ENCODE results near the gene MYOT.
"Not testable (repeated sequence)": the region's sequence is repeated elsewhere in the genome, so short reads cannot be mapped to it uniquely, and the experiment has no call there.

MYOT gene, protein sequence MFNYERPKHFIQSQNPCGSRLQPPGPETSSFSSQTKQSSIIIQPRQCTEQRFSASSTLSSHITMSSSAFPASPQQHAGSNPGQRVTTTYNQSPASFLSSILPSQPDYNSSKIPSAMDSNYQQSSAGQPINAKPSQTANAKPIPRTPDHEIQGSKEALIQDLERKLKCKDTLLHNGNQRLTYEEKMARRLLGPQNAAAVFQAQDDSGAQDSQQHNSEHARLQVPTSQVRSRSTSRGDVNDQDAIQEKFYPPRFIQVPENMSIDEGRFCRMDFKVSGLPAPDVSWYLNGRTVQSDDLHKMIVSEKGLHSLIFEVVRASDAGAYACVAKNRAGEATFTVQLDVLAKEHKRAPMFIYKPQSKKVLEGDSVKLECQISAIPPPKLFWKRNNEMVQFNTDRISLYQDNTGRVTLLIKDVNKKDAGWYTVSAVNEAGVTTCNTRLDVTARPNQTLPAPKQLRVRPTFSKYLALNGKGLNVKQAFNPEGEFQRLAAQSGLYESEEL

DNA sequence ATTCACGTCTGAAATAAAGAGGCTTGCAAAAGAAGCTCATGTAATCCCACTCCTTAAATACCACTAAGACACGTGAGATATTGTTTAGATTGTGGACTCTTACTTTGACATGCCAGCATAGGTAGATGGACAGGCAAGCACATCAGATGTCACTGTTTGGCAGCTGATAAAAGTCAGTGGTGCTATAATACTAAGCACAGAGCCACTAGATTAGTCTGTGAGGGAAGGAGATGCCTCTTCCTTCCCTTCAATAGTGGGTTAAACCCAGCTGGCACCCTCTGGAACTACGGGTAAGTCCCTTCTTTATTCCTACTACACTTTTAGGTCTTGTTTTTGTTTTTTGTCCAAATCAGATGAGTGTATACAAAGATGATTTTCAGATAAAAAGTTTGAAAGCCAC, at the start of gene MYOT:
MYOT (plus strand) TSS at position 197 of the 400 bp plus-strand sequence. CDS start 2,792 bp downstream, outside the sequence.
- no peak for DNase-seq

DNA sequence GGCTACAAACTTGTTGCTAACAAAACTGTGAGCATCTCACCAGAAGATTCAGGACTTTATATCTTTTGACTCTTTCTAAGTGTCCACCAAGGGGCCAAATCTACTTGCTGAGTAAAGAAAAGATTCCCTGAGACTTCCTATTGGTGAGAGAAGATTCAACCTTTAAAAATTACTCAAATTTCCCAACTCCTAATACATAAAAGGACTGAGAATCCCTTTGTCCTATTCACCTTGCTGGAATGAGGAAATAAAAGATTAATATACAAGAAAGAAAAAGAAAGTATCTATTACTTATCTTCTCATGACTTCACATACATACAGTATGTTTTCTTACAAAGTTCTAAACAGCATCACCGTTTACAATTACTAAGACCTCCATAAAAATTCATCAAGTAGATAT, 47.9 kb upstream of the MYOT start:
- DNase-seq, result no peak

DNA sequence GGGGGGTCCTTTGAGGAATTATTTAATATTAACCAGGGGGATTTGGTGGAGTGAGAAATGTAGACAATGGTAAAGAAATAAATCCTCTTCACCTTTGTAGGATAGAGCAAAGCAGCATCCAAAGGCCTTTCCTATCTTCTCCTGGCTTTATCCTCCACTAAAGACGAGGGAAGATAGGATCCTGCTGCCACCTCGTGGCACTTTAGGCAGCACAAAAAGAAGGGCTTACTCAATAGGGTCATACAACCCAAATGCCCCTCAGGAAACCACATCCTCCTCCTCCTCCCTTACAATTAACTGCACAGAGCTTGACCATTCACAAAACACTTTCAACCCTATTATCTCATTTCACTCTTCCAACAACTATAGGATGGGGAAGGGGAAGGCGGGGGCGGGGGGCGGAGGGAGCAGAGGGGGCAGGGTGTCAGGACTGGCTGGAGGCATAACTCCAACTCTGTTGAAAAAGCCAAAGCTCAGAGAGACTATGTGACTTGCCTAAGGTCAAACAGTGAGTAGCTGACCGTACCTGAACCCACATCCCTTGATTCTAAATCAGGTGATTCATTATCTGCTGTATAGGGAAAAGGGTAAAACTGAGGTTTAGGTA, 45.4 kb upstream of the MYOT start:
- no peak for DNase-seq

DNA sequence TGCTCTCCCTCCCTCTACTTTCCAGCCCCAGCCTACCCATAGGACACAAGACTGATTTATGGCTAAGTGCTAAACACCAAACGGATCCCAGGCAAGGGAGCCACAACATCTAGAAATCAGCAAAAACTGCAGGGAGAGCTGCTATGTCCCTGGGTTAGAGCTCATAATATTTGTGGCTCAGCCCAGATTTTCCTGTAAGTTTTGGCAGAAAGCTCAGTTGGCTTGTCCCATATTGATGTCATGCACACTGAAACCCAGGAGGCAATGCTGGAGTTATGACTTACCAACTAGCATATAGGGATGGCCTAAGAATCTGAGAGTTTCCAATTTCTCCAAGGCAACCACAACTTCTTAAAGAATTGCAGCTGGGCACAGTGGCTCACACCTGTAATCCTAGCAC, 44.7 kb upstream of the MYOT start:
- DNase-seq, result no peak

DNA sequence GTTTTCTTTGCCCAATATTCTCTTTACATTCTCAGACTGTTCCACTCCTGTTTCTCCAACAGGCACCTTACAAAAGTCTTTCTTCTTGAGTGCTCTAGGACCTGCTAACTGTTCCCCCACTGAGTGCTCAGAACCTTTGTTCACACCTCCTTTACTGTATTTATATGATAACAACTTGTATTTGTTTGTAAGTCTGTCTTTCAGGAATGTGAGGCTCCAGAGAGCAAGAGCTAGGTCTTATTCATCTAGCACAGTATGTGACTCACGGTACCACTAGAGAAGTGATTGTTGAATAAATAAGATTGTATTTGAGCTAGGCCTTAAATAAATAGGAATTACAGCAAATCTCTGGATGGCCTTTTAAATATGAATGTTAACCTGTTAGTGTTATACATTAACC, 42.5 kb upstream of the MYOT start:
- DNase-seq, result no peak

DNA sequence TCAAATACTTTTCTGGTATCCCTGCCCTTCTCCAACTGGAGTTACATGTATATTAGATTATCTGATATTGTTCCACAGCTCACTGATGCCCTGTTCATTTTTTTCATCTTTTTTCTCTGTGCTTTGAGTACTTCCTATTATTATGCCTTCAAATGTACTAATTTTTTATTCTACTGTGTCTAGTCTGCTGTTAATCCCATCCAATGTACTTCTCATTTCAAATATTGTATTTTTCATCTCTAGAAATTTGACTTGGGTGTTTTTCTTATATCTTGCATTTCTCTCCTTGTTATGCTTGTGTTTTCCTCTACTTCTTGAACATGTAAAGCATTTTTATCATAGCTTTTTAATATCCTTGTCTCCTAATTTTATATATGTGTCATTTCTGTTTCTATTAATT, 41.6 kb upstream of the MYOT start:
- DNase-seq, result no peak

DNA sequence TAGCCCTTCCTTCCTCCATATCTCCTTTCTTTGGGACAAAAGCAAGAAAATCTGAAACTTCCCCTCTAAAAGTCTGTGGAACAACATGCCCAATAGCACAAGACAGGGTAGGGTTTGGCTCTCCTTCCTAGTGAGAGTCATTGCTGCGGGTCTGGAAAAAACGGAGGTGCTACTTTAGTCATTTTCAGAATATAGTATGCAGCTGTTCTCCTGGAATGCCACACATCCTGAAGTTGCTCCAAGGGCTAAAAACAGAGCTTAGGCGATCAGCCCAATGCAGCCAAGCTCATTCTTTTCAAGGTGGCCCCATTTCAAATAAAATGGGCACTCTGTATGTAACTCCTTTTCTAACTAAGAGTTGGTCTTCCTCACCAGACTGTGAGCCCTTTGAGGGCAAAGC, 39.5 kb upstream of the MYOT start:
- DNase-seq, result no peak

DNA sequence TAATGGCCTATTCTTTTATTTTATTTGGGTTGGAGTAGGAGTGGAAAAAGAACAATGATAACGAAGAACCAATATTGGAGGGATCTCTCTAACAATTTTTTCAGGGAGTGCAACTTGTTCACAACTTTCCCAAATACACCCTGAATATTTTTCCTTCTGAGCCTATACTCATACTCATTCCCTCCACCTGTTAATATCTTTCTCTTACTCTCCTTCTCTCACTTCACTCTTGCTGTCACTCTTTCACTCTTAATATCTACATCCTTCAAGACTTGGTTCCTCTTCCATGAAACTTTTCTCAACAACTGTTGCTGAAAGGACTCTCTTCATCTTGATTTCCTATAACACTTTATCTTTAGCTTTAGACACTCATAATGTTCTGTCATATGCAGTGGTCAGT, 39.0 kb upstream of the MYOT start:
- DNase-seq, result no peak

DNA sequence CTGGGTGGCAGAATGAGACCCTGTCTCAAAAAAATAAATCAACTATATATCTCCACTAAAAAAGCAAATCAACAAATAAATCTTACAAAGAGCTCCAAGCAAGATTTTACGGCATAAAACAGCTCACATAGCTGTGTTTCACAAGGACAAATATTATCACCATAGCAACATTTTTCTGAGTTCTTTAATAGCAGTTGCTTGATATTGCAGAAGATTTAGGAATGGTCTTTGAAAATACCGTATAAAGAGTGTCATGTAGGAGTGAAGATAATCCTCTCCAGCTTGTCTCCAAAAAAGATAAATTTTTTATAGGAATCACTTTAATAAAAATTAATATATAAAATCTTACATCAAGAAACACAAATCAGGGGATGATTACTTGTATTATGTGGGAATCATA, 36.6 kb upstream of the MYOT start:
- no peak for DNase-seq

DNA sequence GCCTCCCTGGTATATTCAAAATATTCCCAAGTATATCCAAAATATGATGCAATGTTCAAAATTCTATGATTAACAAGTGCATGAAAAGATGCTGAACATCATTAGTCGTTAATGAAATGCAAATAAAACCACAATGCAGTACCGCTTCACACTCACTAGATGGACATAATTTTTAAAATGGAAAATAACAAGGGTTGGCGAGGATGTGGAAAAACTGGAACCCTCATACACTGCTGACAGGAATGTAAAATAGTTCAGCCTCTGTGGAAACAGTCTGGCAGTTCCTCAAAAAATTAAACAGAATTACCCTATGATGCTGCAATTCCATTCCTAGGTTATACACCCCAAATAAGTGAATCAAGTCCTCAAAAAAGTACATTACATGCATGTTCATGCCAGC, 36.1 kb upstream of the MYOT start:
- no peak for DNase-seq

DNA sequence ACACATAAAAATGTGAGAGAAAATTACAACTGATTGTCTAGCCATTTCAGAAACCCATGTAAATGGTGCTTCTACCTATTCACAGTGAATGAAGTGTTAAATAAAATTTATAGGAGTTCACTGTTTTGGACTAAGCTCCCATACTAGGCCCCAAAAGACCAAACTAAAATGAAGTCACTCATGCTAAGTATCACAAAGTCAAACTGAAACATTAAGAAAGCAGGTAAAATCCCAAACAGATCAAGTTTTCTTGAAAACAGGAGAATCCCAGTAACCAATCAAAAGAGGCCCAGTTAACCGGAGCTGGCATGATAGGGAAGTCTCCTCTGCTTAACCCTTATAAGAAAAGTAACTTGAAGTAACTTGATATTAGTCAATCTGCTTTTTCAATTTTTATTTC, 35.2 kb upstream of the MYOT start:
- no peak for DNase-seq

DNA sequence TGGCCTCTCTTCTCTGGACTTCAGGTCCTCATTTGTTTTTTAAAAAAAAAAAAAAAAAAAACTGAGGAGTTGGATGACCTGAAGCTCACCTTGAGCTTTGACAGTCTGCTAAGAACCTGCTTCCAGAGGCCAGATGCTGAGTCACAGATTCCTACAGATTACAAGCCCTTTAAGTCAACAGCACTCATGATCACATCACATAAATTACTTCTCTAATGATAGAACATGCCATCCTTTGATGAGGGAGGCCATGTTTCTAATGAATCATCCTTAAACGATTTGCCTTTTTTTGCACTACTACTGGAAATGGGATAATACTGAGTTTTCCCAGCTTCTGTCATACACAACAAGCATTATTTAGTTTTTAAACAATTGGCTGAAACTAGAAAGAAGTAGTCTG, 34.2 kb upstream of the MYOT start:
- DNase-seq, result no peak

DNA sequence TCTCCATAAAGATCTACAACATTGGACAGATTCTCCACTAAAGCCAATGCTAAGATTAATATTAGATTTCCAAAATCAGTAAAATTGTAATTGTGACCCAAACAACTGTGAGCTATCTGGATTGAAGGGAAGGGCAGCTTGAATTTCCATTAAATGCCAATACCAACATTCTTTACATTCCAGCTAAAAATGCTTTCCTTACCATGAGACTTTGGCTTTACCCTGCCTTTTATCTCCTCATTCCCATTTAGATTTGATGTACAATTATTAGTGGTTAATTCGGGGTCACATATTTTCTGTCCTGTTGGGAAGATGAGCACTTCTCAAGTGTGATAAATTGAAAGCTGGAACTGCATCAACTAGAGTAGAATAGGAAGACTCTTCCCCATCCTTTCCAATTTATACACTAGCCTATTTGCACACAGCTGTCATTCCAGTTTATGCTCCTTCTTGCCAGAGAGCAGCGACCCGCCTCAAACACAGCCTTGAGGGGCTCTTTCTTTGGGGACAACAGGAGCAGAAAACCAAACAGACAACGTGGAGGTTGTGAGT, 33.1 kb upstream of the MYOT start:
- DNase-seq, result no peak

DNA sequence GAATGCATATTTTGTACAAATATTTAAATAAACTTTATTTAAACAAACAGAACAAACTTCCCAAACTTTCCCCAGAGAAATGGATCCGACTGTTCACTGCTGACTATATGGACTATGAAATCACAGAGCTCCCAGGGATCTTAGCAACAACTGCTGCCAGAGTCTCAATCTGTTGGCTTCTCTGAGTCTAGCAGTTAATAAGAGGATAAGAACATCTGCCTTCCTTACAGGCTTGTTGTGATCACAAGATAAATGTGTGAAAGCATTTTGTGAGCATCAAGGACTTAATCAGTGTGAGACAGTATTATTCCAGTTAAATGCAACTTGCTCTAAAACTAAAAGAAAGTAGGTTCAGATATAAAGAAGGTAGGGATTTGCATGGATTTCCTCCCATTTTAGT, 31.4 kb upstream of the MYOT start:
- DNase-seq, result no peak

DNA sequence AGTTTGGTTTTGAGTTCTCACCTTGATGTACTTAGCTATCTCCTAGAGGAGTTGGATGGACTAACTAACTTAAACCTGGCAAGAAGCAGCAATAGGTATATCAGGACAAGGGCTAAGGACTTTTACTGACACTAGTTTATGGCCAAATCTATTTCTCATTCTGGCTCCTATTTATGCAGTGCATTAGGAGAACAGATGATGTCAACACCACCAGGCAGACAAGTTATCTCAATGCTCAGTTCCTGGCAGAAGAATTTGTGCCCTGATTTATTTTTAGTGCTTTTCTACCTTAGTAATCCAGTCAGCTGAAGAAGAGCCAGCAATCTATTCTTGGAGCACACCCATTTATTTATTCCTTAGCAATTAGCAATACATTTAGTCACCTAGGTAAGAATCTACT, 30.7 kb upstream of the MYOT start:
- DNase-seq, result no peak

DNA sequence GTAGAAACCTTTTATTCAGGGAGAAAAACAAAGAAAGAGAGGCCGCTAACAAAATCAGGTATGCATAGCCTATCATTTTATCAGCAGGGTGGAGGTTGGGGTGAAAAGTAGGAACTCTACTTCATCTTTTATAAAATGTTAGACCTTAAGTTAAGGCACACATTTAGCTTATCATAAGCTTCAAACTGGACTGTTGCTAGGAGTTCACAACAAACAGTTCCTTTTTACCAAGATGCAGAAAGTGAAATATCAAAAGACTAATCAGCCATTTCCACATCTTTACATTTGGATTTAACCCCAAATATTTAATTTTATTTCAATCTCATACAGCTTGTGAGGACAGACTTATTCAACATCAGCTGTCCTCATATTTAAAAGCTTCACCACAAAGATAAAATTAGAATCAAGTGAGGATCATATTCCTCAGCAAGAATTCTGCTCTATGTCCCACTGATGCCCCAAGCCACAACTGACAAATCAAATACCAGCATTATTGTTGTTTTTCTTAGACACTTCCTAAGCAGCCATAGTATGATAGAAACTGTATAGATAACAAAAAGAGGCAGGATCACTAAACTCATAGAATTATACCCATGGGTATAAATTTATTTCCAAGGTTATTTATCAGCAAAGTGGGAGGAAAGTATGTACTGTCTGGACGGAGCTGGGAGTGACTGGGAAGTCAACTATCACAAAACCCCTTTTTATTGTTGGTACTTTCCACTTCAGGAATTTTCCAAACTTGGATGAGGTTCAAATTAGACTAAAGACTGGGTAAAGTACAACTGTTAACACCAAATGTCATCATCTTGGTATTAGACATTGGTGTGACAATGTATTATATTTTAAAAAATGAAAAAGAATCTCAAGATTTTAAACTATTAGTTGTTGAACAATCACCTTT, 29.9 kb upstream of the MYOT start:
- no peak for DNase-seq

DNA sequence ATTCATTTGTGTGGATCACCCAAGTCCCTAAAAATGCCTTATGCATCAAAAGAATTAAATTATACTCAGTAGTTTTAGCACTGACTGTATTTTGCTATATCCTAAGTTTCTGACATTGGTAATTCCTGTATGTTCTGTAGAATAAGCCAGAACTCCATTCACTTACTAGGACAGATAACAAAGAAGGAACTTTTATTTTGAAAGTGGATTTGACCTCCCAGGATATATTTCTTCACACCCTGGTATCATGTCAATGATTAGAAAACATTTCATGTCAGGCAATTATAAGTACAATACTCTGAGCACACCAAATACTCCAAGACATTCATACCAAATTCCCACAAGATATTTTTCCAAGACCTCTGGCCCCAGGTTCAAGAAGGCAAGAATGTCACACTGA, 28.7 kb upstream of the MYOT start:
- DNase-seq, result no peak

DNA sequence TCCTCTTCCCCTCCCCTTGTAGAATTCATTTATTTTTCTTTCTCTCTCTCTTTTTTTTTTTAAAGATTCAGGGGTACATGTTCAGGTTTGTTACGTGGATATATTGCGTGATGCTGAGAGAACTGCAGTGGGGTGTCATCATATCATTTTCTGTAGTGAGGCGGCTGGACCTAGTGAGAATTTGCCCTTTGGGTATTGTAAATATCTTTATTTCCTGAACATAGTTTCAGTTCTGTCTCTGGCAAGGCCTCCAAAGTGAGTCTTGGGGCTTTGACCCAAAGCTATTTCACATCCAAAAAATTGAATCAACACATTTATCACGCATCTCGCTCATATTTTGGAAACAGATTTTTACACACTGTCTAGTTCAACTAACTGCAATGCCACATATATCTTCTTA, 25.4 kb upstream of the MYOT start:
- no peak for DNase-seq

DNA sequence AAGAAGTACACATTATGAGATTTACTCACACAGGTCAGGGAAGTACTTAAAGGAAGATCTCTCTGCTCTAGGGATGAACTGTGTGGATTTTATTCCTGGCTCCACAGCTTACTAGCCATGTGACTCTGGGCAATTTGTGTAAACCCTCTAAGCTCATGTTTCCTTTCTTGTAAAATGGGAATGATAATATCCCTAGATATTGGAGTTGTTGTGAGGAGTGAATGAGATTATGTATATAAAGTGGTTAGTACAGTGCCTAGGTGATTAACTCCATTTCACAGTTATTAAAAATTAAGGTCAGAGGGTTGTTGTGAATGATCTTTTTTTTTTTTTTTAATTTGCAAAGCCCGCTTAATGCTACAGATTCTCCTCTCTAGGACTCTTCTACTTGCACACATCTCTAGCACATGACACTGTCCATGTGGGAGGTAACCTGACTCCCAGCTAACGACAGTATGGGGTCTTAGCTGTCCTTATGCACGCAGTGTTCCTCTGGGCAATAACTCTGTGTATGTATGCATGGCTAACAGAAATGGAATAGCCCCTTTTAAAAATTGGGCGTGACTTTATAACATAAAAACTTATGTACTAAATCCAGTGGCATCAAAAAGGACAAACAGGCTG, 23.9 kb upstream of the MYOT start:
- DNase-seq, result no peak

DNA sequence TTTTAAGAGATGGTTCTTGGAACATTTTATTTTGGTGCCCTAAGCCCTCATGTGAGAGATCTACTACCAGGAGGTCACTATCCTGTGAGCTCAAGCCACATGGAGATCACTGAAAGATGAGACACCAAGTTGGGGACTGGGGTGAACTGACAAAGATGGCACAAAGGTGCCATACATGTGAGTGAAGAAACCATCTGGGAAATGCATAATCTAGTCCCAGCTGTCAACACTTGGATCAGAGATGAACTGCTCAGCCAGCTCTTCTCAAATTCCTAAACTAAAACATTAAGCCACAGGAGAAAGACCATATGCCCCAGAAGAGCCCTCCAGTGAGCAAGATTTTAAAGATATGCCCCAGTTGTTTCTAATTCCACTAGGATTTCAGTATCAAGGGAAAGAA, 22.2 kb upstream of the MYOT start:
- no peak for DNase-seq

DNA sequence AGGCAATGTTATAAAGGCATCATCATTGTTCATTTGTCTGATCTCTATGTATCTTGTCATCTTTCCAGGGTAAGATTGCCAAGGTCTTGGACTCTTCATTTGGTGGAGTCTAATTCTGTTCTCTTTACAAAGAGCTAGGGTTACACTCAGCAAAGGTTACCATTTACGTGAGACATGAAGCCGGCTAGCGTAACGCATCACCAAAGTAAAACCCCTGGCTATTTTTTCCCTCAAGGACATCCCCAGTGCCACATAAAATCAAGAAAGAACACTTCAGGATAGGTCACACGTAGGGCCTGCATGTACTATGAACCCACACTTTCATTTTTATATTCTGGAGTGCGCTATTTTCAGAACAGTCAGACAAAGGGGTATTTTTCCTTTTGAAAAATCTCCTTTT, 20.0 kb upstream of the MYOT start:
- DNase-seq, result no peak

DNA sequence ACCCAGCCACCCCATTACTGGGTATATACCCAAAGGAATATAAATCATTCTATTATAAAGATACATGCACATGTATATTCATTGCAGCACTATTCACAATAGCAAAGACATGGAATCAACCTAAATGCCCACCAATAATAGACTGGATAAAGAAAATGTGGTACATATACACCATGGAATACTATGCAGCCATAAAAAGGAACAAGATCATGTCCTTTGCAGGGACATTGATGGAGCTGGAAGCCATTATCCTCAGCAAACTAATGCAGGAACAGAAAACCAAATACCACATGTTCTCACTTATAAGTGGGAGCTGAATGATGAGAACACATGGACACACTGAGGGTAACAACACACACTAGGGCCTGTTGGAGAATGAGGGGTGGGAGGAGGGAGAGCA, 14.5 kb upstream of the MYOT start:
- DNase-seq, result not testable (repeated sequence)

DNA sequence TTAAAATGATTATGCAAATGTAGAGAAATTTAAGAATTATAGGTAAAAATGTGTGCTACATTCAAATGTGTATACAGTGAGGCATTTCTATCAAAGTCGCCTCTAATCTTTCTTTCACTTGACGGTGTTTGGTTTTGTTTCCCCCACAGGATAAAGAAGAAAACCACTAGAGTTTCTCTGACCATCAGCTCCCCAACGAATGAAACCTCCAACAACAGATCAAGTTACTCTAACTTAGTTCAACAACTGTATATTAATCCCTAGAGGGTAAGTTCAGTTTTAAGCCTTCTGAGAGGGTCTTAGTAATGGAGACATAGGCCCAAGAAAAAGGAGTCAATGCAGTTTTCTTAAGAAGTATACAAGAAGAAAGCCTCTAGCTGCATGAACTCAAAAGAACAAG, 11.5 kb upstream of the MYOT start:
- no peak for DNase-seq
